DLD1 (cell line): ENCODE measurements around the gene PIK3R6.

Source experiments
- in situ Hi-C: cut with HindIII; loops from 2 replicates; pipeline ENCODE4 v1.10.0; 2017; ENCODE audit warnings: low sequenced_read_pairs

PIK3R6 gene

DNA sequence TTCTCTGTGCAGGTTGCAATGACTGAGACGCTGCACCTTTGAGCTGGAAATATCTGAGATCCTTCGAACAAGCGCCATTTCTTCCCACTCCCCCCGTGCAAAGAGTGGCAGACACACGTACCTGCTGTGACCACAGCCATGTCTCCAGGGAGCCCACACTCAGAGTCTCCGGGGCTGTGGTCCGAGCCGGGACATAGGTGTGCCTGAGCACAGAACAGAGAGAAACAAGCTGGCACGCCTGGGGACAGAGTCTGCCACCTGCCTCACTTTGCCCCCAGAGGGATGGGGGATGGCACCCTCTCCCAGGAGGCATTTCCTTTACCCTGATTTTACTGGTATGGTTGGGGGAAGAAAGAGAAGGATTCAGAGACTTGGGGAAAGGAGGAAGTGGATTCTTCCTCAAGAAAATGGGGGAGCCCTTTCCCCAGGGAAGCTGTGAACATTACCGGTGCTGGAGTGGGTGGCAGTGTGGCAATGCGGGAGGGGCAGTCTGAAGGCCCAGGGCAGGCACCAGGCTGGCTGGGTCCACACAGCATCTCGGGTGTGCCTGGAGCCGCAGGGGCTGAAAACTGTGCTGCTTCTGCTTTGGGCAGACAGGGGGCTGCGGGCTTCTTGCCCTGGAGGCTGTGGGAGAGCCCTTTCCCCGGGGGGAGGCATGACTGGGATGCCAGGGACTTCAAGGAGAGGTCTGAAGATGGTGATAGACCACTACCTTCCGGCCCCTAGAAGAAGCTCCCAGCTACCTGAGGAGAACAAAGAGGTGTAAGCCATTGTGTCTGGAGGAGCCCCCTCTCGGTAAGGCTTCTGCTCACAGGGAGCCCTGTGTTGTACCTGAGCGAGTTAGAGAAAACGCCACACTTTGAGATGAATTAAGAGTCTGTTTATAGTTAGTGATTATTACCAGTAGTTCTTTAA, 6.6 kb upstream of the PIK3R6 start:
- in situ Hi-C loops, result no loop called here

DNA sequence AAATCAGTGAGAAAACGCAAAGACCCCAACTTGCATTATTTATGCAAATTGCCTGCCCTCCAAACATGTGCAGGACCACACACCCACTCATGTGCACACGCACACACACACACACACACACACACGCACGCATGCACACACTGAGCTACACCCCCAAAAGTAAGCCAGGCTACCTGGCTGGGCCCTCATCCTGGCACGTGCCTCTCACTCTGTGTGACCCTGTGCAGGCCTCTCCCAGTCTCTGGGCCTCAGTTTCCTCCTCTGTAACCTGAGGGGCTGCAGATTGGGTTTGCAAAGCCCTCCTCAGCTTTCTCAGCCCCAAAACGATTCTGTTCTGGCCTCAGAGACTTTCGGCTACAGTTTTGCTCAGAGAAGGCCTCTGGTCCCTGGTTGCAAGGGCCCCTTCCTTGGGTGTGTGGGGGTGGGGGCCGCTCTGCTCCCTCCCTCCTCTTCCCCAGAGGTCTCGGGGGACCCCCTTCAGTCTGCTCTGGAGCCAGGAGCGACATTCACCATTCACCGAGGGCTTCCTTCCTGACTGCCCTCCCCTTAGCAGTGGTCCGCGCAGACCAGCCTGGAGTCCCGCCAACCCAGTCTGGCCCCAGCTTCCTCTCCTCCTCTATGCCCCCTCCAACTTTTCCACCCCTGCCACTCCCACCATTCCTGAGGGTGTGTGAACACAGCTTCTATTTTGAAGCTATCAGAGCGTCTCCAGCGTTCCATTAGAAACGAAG, 5.4 kb upstream of the PIK3R6 start:
- in situ Hi-C loops, result no loop called here

DNA sequence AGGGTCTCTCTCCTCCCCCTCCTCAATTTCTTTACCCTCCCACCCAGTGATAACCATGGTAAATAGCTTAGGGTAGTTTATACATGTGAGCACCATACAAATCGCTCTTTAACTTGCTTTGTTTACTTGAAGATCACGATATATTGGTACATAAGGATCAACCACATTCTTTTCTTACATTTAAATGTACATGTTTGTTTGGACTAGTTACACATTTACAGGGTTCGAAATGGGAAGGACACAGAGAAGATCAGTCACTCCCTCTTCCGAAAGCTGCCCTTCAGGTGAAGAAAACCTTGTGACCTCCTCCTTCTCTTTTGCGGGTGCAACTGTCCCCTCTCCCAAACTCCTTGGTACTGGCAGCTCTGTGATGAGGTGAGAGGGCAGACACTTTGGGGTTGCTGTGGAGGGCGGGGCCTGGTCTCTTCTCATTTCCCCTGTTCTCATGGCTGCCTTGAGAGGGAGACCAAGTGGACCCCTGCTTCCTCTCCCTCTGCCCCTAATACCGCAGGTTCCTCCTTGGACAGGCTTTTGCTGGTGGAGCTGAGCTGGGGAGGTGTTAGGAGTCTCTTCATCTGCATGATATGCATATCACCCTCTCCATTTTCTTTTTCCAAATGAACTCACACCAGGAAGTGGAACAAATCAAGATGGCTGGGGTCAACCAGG, 4.7 kb upstream of the PIK3R6 start:
- in situ Hi-C loops, result no loop called here

DNA sequence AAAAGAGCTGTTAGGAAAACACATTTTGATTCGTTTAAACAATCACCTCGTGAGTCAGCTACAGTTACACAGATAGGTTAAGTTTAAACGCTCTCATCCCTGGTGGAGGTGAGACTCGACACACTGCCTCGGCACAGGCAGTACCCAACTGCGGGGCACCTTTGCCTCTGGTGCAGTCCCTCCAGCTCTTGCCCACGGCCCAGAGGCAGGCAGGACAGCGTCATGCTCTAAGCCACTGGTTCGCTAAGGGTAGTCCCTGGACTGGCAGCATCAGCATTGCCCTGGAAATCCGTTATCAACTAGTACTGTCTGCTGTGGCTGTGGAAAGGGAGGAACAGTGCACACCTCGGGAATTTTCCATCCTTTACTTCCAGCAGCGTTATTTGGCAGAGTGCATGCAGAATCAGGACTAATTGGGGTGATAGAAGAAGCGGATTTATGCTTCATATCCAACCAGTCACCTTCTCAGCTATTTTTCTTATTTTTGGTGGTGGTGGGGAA, 3.7 kb upstream of the PIK3R6 start:
- in situ Hi-C loops, result no loop called here

DNA sequence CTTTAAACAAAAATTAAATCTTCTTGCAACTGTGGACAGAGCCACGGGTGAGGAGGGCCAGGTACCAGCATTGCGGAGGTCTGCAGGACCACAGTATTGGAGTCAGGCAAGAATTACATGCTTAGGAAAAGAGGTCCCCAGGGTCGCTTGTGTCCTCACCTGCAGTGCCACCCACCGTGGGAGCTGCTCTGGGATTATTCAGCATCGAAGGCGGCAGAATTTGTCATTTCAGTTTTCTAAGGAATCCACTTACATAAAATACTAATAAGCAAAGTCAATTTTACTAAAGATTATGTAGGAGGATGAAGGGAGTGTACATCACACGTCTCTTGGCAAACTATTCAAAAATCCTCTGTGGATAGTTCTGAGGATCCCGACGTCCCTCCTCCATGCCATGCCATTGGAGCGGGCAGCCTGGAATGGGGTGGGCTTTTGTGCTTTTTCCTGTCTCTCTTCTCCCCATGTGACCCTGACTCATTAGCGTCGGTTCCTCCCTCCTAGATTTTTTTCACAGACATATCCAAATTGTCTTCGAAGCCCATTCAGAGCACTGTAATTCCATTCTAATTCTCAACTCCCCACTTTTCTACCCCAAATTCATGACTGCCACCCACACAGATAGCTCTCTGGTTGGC, 3.0 kb upstream of the PIK3R6 start:
- in situ Hi-C loops, result no loop called here

DNA sequence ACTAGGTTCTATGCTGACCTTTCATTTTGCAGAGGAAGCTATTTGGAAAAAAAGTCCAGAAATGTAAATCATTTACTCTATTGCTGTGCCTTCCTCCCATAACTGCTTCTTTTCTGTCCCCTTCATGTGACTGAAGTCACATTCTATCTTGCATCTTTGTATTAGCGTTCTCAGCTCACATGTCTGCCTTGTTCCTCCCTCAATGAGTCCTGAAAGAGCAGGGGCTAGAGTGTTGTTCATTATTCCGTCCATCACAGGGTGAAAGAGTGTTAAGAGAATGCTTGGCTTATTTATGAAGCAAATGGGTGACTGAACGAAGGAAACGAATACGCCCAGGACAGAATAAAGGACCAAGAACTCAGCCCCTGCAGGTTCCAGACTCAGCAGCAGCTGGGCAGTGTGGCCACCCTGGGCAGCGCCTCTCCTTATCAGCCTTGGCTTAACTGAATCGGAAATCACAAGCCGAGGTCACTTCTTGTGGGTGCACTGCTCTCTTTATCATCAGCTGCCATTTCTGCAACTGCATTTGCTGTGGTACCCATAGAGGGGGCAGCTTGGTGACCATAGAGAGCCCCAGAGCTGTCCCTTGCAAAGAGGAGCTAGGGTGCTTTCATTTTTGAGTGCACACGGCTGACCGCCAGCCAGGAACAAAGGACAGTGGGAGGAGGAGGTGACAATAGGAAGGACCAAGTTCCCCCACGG, 1.8 kb upstream of the PIK3R6 start:
- in situ Hi-C loops, result no loop called here

DNA sequence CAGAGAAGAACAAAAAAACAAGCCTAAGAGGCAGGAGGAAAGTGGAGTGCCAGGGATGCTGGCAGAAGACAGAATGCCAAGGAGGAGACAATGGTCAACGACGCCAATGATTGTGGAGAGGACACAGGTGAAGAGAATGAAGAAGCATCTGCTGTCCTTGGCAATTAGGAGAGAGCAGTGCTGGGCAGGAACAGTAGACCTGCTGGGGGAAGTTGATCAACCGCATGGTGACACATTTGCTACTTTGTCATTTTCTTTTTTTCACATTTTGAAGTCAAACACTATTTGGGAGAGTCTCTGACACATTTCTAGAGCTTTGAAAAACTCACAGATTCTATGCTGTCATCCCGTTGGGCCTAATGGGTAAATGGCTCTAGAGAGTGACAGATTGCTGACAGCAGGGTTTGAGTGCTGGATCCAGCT, 1.1 kb upstream of the PIK3R6 start:
- in situ Hi-C loops, result no loop called here

DNA sequence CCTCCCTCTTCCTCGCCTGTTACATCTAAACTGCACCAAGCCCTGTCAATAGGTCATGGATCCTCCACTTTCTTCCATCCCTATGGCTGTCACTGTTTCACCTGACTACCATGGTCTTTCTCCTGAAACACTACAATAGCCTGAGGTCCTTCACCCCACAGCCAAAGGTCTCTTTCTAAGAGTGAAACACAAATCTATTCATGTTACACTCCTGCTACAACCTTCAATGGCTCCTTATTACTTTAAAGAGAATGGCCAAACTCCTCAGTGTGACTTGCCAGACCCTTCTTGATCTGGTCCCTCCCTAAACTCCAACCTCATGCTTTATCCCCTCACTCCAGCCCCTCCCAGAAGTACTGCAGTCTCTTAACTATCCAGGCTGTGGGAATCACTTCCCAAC, 618 bp upstream of the PIK3R6 start:
- in situ Hi-C loops, result no loop called here

DNA sequence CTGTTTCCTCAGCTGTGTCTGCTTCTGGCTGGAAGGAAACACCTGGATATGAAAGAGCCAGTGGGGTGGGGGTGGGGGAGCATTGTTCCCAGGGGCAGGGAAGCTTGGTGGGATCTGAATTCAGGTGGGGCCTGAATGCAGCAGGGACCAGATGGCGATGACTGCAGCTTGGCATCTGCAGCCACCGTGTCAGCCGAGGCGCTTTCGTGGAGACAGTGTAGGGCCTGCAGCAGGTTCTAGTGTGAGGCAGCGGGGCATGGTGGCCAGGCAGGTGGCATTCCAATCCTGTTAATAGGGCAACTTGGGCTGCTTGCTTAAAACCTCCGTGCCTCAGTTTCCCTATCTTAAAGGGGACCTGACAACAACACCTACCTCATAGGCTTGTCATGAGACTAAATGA, 1.7 kb downstream of the PIK3R6 start:
- in situ Hi-C loops, result no loop called here

DNA sequence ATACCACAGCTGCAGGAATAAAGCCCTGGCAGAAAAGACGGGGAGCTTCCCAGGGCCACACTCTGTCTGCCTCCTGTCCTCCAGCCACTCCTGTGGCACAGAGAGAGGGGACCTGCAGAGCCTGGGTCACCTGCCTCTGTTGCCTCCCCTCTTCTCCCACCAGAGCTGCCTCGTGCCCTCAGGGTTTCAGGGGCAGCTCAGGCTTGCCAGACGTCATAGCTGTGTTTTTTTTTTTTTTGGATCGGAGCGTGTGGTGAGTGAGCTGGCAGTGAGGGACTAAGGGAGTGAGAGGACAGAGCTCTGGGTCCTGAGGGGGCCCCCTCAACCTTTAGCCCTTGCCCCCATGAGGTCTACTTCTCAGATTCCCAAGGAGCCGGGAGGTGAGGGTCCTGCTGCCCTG, 2.1 kb downstream of the PIK3R6 start:
- in situ Hi-C loops, result no loop called here

DNA sequence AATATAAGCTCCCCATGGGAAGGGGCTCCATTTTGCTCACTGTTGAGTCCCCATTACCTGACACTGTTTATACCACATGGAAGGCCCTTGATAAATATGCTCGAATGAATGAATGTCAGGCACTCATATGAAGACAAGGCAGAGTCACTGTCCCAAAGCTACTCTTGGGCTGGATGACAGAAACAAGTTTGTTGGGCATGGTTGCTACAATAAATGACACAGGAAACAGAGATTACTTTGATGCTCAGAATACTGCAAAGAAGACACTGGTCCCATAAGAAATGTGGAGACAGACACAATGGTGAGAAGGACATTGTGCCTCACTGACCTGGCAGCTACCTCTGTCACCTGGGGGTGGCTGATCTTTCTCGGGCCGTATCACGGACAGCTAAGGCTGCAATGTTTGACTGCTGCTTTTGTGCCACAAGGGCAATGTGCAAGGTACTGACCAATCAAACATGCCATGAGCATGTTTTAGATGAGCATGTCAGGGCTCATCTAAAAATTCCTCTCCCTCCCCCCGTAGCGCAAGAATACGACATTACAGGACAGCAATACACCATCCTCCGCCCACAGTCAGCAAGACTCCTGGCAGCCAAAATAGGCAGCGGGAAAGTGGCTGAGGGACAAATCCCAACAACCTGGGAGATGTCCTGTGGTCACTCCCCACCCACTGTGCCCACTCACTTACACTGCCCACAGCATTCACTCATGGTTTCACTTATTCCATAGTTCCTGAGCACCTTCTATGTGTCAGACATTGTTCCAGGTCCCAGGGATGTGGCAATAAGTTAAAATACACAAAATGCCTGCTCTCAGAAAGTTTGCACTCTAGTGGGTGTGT, 5.0 kb downstream of the PIK3R6 start:
- in situ Hi-C loops, result no loop called here

DNA sequence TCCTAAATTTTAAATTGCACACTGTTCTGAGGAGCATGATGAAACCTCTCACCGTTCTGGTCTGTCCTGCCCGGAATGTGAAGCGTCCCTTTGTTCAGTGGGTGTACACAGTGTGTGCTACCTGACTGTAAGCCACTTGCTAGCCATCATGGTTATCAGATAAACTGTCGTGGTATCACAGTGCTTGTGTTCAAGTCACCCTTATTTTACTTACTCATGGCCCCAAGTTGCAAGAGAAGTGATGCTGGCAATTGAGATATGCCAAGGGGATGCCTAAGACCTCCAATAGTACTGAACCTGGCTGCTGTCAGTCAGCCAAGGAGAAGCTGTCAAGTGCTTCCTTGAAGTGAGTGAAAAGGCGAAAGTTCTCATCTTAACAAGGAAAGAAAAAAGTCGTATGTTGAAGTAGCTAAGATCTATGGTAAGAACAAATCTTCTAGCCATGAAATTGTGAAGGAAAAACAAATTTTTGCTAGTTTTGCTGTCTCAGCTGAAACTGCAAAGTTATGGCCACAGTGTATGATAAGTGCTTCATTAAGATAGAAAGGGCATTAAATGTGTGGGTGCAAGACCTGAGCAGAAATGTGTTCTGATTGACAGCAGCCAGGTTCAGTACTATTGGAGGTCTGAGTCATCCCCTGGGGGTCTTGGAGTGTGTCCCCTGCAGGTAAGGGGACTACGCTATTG, 5.8 kb downstream of the PIK3R6 start:
- in situ Hi-C loops, result no loop called here

DNA sequence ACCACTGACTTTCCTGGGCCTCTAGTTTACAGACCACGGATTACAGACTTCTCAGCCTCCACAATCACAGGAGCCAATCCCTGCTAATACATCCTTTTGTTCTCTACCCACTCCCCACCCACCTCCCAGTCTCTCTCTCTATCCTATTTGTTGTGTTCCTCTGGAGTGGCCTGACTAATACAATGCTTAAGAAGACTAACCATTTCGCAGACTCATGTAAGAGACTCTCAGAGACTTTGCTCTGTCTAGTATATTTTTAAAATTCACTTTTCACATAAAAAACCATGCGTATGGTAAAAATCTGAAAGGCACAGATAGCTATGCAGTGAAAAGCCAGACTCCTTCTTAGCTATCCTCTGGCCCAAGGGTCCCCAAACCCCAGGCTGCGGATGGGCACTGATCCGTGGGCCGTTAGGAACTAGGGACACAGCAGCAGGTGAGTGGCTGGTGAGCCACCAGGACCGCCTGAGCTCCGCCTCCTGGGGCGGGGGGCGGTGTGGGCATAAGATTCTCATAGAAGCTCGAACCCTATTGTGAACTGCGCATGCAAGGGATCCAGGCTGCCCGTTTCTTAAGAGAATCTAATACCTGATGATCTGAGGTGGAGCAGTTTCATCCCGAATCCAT, 7.6 kb downstream of the PIK3R6 start:
- in situ Hi-C loops, result loop anchor here (10.0 kb wide), 1 partner anchor 75 kb away; no protein-coding TSS in a partner anchor

DNA sequence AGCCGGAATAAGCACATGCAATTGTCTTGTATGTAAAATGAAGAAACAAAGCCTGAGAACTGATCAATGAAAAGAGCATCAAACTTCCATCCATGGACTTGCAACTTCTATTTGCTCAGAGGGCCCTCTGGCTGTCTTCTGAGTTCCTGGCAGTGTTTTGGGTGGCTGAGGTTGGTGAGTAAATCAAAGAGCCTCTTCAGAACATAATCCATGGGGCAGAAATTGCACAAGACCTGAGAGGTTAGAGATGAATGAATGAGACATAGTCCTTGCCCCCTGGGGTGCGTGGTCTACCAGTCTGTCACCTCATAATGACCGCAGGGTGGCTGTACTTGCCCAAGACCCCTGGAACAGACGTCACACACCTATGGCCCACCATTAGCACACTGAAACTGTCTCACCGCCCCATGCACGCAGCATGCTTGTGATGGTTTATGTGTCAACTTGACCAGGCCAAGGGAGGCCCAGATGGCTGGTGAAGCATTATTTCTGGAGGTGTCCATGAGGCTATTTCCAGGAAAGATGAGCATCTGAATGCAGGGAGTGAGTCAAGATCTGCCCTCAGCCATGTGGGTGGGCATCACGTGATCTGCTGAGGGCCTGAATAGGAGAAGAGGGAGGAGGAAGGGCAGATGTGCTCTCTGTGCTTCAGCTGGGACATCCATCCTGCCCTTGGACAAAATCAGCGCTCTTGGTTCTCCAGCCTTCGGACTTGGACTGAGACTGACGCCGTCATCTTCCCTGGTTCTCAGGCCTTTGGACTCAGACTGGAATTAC, 8.3 kb downstream of the PIK3R6 start:
- in situ Hi-C loops, result loop anchor here (10.0 kb wide), 1 partner anchor 74 kb away; no protein-coding TSS in a partner anchor

DNA sequence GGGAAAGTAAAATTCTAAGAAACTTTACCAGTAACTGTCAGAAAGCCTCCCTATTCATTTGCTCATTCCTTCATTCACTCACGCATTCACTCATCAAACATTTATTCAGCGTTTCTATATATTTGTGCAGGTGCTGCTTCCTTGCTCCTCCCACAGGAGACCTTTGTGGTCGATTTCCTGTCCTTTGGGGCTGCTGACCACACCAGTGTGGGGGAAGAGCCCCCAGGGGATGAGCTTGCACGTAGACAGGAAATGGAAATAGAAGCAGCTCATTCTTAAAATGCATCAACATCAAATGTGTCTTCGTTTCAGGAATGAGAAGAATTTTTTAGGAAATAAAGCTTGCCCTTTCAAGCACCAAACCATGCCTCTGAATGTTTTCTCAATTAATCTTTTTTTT, 9.6 kb downstream of the PIK3R6 start:
- in situ Hi-C loops, result loop anchor here (10.0 kb wide), 1 partner anchor 73 kb away; no protein-coding TSS in a partner anchor

DNA sequence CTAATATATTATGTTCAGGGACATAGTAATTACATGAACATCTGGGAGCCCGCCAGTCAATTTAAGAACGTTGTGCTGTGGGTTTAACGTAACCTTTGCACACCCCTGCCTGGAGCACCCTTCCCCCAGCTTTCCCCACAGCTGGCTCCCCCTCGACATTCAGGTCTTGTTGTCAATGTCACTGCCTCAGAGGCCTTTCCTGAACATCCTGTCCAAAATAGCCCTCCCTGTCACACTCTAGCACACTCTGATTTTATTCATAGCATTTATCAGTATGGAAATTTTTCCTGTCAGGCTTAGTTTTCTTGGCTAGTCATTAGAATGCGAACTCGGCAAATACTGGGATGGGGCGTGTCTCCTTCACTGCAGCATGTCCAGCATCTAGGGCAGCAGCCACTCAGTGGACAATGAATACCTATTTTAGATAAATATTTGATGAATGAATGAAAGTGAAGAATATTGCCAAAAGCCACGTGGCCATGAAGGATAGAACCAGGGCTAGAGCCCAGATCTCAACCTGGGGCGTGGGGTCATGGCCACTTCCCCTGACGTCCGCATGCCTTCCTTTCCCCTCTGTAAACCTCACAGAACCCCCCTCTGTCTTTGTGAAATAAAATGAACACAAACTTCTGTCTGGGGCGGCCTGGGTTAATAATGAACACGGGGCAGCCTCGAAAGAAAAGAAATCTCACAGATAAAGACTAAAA, 10.5 kb downstream of the PIK3R6 start:
- in situ Hi-C loops, result loop anchor here (10.0 kb wide), 1 partner anchor 72 kb away; no protein-coding TSS in a partner anchor

DNA sequence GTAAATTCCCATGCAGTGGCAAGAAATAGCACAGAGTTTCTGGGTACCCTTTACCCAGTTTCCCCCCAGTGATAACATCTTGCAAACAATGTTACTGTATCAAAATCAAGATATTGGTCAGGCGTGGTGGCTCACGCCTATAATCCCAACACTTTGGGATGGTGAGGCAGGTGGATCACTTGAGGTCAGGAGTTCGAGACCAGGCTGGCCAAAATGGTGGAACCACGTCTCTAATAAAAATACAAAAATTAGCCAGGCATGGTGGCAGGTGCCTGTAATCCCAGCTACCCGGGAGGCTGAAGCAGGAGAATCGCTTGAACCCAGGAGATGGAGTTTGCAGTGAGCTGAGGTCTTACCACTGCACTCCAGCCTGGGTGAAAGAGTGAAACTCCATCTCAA, 11.3 kb downstream of the PIK3R6 start:
- in situ Hi-C loops, result loop anchor here (10.0 kb wide), 1 partner anchor 71 kb away; no protein-coding TSS in a partner anchor
